ENCODE measurements around the gene COX4I1. TPM values are rescaled to one million over a fixed set of nuclear protein-coding genes. Genes with fewer than 3 reads are reported as not detected.
"Not testable (repeated sequence)": the region's sequence is repeated elsewhere in the genome, so short reads cannot be mapped to it uniquely, and the experiment has no call there.

COX4I1 gene
- polyA plus RNA-seq, 3 donors, result 342 to 440 (median 390) TPM

- no peak for DNase-seq (ENCODE audit: extremely low read depth in 1 of 11, low read depth in 9 of 11, low spot score in 4 of 11)
Observed at GRCh38 chr16:85783441-85783840, 16.1 kb upstream of the COX4I1 start.

GRCh38 chr16:85784813-85785212 lies 14.7 kb upstream of the COX4I1 start:
- no peak for DNase-seq (ENCODE audit: extremely low read depth in 1 of 11, low read depth in 9 of 11, low spot score in 4 of 11)

- no peak for DNase-seq (ENCODE audit: extremely low read depth in 1 of 11, low read depth in 9 of 11, low spot score in 4 of 11)
Observed at GRCh38 chr16:85785927-85786326, 13.6 kb upstream of the COX4I1 start.

GRCh38 chr16:85788819-85789218 lies 10.7 kb upstream of the COX4I1 start:
- DNase-seq (ENCODE audit: extremely low read depth in 1 of 11, low read depth in 9 of 11, low spot score in 4 of 11), result no peak

GRCh38 chr16:85789773-85790172 lies 9.7 kb upstream of the COX4I1 start:
- no peak for DNase-seq (ENCODE audit: extremely low read depth in 1 of 11, low read depth in 9 of 11, low spot score in 4 of 11)

GRCh38 chr16:85793662-85794298 lies 5.7 kb upstream of the COX4I1 start:
- DNase-seq (ENCODE audit: extremely low read depth in 1 of 11, low read depth in 9 of 11, low spot score in 4 of 11), result no peak

- DNase-seq (ENCODE audit: extremely low read depth in 1 of 11, low read depth in 9 of 11, low spot score in 4 of 11), result no peak
Observed at GRCh38 chr16:85794696-85795095, 4.8 kb upstream of the COX4I1 start.

GRCh38 chr16:85796152-85796551 lies 3.3 kb upstream of the COX4I1 start:
- no peak for DNase-seq (ENCODE audit: extremely low read depth in 1 of 11, low read depth in 9 of 11, low spot score in 4 of 11)

- no peak for DNase-seq (ENCODE audit: extremely low read depth in 1 of 11, low read depth in 9 of 11, low spot score in 4 of 11)
Observed at GRCh38 chr16:85796599-85796998, 2.9 kb upstream of the COX4I1 start.

GRCh38 chr16:85798283-85798776 lies 1.2 kb upstream of the COX4I1 start:
- no peak for DNase-seq (ENCODE audit: extremely low read depth in 1 of 11, low read depth in 9 of 11, low spot score in 4 of 11)

GRCh38 chr16:85798901-85799496 lies 496 bp upstream of the COX4I1 start:
- no peak for DNase-seq (ENCODE audit: extremely low read depth in 1 of 11, low read depth in 9 of 11, low spot score in 4 of 11)

- DNase-seq (ENCODE audit: extremely low read depth in 1 of 11, low read depth in 9 of 11, low spot score in 4 of 11), result no peak
Observed at GRCh38 chr16:85800321-85800669, 800 bp downstream of the COX4I1 start.

GRCh38 chr16:85803570-85803969 lies 4.1 kb downstream of the COX4I1 start:
- no peak for DNase-seq (ENCODE audit: extremely low read depth in 1 of 11, low read depth in 9 of 11, low spot score in 4 of 11)

- DNase-seq (ENCODE audit: extremely low read depth in 1 of 11, low read depth in 9 of 11, low spot score in 4 of 11), result no peak
Observed at GRCh38 chr16:85805442-85806045, 6.0 kb downstream of the COX4I1 start.

- no peak for DNase-seq (ENCODE audit: extremely low read depth in 1 of 11, low read depth in 9 of 11, low spot score in 4 of 11)
Observed at GRCh38 chr16:85806539-85806938, 7.0 kb downstream of the COX4I1 start.

- not testable (repeated sequence) for DNase-seq (ENCODE audit: extremely low read depth in 1 of 11, low read depth in 9 of 11, low spot score in 4 of 11)
Observed at GRCh38 chr16:85807340-85807739, 7.8 kb downstream of the COX4I1 start.

GRCh38 chr16:85808104-85808503 lies 8.6 kb downstream of the COX4I1 start:
- DNase-seq (ENCODE audit: extremely low read depth in 1 of 11, low read depth in 9 of 11, low spot score in 4 of 11), result not testable (repeated sequence)

GRCh38 chr16:85808926-85809325 lies 9.4 kb downstream of the COX4I1 start:
- DNase-seq (ENCODE audit: extremely low read depth in 1 of 11, low read depth in 9 of 11, low spot score in 4 of 11), result no peak

GRCh38 chr16:85809645-85810044 lies 10.2 kb downstream of the COX4I1 start:
- no peak for DNase-seq (ENCODE audit: extremely low read depth in 1 of 11, low read depth in 9 of 11, low spot score in 4 of 11)

GRCh38 chr16:85810097-85810741 lies 10.7 kb downstream of the COX4I1 start:
- DNase-seq (ENCODE audit: extremely low read depth in 1 of 11, low read depth in 9 of 11, low spot score in 4 of 11), result no peak

All from renal cortex interstitium (tissue), 11 donors.